ACHN (cell line): Measurements from ENCODE around the gene GADD45G.

Experiments
- DNase-seq: peaks from one replicate; pipeline ENCODE4 v3.0.0-alpha.2; 2015
- in situ Hi-C: cut with HindIII; loops from 2 replicates; pipeline ENCODE4 v1.10.0; 2017; ENCODE audit warnings: low sequenced_read_pairs, low pct_ligation_motif_present, low pct_unique_long_range_greater_than_20kb

The GADD45G gene

DNA sequence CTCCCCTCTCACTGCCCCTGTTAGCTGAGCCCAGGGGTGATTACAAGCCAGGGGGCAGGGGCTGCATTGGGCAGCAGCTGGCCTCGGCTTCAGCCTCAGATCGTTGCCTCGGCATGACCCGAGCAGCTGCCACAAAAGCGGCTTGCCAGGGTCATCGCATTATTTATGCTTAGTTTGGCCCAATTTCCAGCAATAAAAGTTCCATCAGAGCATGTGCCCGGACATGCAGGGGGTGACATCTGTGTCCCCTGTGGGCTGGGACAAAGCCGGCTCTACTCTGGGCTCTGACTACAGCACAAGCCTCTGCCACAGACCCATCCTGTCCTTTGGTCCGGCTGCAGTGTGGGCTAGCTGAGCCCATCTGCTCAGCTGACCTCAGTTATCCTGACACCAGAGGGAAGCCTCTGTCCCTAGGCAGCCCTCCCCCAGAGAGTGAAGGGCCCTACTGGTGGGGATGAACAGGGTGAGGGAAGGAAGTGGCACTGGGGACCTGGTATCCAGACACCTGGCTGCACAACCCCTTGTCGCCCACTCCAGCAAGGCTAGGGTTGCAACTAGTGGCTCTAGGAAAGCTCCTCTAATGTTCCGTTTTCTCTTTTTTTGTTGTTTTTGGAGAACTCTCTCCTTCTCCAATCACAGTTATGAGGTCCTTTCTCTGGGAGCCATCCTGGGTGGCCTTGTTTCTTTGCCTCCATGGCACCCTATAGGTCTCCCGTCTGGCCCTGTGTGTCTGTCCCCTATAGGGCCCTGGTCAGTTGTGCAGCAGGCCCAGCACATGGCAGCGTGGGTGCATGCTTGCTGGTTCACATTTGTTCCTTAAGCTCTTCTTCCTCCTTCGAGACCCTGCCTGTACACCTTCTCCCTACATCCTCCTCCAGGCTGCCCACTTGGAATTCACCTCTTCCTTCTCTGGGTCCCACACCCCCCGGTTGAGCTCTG lies 13.3 kb upstream of the GADD45G start:
- no peak for DNase-seq
- in situ Hi-C loops = no loop called here

DNA sequence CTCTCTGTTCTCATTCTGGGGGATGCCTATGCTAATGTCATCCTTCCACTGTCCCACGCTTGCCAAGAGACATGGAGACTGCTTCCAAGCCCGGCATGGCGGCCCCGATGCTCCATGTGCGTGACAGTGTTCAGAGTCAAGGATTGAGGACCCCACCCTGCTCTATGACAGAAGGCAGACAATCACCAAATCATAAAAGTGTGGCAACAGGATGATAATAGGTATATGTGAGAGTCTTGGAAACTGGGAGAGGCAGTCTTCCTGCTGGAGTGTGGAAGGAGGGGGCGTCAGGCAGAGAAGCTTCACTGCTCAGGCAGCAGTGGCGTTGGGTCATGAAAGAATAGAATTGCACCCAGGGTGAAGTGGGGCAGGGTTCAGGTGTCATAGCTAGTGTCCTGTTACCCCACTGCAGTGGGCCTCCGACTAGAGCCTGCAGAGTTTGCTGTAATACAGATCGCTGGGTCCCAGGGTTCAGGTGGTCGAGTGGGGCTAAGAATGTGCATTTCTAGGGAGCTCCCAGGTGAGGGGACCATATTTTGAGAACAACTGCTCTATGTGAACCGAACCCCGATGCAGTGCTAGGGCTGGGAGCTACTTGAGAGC lies 12.5 kb upstream of the GADD45G start:
- in situ Hi-C loops = no loop called here
- DNase-seq = no peak

DNA sequence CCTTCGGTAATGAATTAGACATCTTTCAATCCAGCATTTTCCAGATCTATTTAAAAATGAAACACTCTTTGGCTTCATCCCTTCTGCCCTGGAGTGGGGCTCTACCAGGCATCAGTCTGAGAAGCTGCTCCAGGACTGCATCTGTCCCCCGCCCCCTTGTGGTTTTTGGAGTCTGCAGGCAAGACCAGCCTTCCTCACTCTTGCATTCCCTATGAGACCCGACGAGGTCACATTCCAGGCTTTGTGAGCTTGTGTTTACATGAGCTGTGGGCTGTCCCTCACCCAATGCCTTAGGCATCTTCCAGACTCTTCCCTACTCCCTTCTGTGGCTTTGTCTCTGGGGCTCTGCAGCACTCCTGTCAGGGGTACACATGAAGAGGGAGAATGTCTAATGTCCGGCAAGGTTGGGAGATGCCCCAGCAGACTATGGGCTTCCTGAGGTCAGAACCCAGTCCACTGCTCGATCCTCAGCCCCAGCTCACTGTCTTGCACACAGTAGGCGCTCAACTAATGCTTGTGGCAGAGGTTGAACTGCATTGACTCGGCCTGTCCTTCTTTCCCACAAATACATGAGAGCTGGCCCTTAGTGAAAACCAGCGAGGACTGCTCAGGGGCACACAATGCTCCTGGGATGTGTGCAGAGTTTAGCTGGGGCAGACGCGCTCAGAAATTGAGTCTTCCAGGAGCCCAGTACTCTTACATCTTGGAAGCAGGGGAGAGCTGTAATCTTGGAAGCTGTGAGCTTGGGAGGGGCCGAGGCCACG lies 11.7 kb upstream of the GADD45G start:
- in situ Hi-C loops = no loop called here
- DNase-seq = peak; percentile 22

DNA sequence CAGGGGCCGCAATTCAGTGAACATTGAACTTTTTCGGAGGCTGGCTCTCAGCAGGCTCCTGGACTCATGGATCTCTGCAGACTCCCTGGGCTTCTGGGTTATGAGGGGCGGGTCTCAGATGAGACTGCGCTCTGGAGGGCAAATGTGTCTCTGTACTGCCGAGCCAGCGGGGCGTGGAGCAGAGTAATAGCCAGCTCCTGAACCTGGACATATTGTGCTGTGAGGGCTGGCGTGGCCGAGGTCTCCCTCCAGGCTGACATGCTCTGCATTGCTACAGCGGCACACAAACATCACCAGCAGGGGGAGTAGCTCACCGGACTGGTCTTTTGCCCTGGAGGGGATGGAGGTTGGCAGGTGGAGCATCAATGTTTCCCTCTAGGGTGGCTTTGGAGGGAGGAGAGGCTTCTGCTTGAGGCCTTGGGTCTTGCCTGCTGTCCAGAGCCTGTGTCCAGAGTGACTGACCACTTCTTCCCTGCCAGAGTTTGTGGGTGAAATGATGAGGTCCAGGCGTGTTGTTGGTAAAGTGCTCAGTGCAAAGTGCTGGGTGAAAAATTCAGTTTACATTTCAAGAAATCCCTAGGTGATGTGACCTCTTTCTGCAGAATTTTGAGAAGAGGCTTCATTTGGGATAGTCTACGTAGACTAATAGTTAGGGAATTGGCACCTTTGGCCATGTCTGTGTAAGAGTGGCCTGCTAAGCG lies 10.9 kb upstream of the GADD45G start:
- in situ Hi-C loops = no loop called here
- DNase-seq = peak; percentile 50

DNA sequence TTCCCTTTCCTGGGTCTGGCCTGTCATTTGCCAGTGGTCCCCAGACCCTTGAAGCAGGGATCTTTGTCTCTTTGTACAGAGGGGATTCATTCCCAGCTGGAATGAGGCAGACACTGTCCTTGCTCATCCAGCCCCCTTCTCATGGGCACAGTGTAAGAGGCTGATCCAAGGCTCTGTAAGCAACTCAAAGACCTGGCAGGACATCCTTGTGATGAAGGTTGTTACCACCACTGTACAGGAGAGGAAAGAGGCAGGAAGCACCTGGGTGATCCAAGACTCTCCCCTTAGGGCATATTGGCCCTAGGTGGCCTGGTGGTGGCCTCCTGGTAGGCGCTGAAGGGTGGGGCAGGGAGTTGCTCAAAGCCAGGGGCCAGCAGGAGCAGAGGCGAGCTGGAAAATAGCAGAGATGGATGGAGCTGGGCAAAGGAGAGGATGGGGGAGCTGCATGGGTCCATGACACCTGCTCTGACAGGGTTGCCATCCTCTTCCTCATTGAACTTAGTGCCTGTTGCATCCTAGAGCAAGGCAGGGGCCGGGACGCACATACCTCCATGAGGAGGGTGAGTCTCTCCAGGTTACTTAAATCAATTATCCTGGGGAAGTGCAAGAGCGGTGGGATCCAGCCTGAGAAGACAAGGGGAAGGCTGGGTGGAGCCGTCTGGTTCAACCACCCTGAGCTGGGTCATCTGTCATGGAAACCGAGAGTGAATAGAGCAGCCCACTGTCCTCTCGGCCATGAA lies 9.8 kb upstream of the GADD45G start:
- in situ Hi-C loops = no loop called here
- no peak for DNase-seq

DNA sequence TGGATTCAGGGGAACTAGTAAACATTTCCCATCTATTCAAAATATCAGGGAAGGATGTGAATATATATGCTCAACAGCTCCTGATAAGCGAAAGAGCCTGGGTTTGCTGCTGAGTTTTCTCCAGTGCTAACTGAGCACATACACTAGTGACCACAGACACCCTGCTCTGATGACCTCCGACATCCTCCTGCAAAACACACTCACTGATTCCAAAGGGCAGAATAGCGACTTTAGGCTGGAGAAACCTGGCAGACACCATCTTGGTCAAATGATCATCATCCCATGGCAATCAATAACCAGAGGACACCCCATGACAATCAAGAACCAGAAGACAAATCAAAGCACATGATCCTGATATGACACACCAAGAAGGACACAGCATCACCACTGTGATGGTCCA lies 9.2 kb upstream of the GADD45G start:
- DNase-seq = no peak
- in situ Hi-C loops = no loop called here

DNA sequence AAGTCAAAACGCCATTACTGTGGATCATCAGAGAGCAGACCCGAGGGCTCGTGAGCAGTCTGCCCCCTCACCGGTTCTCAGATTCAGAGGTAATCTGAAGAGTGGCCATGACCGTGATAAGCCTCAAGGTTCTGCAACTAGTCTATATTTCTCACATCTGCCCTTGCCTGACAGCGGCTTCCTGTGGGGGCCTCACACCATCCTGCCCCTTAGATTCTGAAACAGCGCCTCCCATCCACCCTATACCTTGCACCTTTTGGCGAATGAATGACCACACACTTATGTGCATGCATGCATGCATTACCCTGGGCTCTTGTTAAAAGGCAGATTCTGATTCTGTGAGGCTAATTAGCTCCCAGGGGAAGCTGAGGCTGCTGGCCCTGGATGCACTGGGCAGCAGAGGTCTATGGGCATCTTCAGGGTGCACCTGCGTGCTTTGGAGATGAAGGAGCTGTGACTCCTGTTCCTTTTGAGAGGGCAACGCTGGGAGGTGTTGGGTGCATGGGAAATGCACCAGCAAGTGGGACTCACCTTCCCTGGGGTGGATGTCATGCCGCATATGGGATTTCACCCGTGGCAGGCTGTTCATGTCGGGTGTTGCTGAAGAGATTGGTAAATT lies 7.8 kb upstream of the GADD45G start:
- in situ Hi-C loops = no loop called here
- DNase-seq = no peak

DNA sequence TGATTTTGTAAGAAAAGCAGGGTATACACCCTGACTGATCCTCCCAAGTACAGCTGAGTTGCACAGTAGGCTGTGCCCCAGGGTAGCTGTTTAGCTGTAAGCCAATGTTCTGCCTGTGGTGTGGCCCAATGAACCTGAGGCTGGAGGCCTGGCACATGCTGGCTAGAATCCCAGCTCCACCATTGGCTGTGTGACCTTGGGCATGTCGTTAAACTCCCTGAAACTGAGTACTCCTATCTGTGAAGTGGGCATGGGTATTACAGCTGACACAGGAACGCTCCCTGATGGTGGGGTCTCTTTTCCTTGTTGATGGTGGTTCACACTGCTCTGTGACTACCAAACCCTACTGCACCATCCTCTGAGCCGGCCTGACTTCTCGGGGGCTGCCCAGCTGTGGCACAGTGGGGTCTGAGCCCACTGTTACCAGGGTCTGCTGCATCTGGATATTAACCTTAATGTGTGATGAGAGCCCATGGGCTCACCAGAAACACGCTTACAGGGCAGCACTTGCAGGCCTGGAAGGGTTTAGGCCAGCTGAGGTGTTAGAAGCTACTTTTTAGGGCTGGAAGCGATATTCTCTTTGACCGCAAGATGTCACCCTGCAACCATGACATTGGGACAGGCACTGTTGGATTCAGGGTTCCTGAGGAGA lies 7.0 kb upstream of the GADD45G start:
- DNase-seq = peak; percentile 61
- in situ Hi-C loops = no loop called here

DNA sequence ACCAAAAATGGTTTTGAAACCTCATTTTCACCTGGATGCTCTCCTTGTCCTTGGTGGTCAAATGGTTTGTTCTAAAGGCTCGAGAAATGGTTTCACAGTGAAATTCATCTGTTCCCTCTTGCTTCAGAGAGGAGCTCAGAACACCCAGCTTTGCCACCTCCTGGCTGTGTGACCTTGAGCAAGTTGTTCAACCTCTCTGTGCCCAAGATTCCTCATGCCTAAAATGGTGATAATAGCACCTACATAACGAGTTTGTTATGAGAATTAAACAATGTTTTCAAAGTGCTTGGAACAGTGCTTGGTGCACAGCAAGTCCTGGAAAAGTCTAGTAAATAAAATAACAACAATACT lies 6.5 kb upstream of the GADD45G start:
- in situ Hi-C loops = no loop called here
- DNase-seq = no peak

DNA sequence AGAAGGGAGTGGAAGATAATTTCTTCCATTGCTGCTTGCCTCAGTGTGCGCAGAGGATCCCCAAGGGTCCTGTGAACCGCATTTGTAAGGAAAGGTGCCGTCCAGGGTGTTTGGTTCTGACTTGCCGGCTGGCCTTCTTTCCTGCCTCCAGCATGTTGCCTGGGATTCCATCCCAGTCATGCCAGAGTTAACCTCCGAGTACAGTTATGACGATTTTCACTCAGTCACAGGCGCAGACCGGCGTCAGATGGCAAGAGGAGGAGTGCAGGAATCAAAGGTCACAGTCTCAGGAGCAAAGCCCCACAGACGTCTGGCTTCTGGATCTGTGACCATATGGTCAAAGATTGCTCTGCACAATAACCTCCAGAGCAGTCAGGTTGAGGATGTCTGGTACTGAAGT lies 5.9 kb upstream of the GADD45G start:
- no peak for DNase-seq
- in situ Hi-C loops = no loop called here

DNA sequence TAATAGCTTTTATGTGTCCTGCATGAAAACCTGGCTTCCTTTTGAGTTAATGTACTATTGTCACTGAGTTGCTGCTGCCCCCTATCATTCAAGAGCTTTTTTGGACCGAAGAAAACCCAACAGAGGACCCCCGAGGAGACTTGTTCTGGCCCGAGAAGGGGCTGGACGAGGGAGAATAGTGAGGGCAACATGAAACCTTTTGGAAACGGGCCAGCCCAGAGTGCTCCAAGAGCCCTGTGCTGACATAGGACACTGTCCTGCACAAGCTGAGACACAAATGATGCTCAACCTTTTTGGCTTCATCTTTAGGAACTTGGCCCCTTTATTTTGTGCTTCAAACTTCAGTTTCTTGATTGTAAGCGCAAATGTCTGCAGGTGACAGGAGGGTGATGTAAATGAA lies 4.0 kb upstream of the GADD45G start:
- in situ Hi-C loops = no loop called here

DNA sequence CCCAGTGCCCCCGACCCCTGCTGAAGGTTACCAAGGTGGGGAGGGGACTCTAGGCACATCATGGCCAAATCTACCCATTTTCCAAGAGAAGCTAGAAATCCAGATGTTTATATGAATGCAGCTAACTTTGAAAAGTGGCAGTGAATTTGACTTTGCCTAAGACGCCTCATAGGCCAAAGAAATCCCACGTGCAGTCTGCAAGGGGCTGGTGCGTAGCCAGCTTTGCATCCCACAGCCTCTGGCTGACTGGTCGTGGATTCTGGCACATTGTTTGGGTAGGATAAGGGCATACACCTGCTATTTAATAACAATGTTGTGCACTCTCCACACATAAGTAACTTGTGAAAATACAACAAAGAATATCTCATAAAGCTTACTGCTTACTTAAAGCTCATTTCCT lies 3.5 kb upstream of the GADD45G start:
- no peak for DNase-seq
- in situ Hi-C loops = no loop called here

More for the DNA sequence above, 4.0 kb upstream of the GADD45G start:
- DNase-seq = no peak

DNA sequence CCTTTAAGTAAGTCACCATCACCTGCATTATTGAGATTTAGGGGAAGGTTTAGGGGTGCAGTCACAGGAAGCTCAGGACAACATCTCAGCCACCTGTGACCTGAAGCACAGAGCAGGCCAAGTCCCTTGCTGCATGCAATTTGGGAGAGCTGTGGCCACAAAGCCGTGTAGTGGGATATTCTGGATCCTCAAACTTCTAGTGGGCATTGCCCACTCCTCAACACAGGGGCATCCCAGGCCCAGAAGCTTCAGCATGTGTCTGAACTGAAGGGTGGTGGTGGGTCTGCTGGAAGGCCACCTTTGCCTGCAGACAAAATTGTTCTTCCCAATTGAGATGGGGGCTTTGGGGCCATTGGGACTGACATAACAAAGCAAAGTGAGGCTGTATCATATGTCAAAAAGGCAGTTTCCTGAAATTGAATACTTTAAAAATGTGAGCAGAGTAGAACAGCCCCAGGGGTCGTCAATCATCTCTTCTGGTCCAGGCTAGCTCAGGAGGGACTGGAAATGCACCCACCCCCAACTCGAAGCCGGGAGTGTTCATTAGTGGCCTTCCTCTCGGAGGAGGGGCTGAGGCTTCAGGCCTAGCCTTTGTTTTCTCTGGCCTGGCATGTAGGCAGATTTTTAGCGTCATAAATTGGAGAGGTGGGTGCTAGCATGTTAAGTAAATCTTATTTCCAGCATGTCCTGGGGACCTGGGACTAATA lies 2.8 kb upstream of the GADD45G start:
- no peak for DNase-seq
- in situ Hi-C loops = no loop called here

DNA sequence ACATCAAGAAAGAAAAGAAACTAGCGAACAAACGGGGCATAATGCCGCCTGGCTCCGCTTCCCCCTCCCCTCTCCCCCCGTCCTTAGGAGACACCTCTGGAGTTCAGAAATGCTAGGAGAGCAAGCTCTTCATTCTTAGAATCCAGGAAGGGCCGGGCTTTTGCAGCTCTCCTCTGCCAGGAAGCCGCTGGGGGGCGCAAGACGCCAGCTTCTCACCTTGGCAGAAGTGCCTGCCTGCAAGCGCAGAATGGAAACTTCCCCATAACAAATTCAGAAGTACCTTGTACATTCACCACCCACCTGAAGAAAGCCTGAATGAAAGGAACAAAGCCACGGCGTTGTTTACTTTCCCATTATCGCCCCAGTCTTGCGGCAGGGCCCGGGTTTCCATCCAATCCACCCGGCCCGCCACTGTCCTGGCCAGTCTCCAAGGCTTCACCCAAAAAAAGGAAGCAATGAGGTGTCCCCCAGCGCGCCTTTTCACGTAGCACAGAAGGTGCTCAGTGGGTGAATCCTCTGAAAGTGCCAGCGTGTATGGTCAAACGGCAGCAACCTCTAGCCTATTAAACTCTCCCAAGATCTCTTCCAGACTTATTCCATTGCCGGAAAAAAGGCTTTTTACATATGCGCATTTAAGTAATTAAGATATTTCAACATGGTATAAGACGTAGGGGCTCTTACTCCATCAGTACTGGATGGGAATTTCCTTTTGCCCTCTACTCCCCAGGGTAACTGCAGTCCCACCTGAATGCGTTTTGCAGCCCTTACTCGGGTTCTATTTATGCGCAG lies 1.6 kb upstream of the GADD45G start:
- in situ Hi-C loops = no loop called here
- DNase-seq = peak; percentile 80

DNA sequence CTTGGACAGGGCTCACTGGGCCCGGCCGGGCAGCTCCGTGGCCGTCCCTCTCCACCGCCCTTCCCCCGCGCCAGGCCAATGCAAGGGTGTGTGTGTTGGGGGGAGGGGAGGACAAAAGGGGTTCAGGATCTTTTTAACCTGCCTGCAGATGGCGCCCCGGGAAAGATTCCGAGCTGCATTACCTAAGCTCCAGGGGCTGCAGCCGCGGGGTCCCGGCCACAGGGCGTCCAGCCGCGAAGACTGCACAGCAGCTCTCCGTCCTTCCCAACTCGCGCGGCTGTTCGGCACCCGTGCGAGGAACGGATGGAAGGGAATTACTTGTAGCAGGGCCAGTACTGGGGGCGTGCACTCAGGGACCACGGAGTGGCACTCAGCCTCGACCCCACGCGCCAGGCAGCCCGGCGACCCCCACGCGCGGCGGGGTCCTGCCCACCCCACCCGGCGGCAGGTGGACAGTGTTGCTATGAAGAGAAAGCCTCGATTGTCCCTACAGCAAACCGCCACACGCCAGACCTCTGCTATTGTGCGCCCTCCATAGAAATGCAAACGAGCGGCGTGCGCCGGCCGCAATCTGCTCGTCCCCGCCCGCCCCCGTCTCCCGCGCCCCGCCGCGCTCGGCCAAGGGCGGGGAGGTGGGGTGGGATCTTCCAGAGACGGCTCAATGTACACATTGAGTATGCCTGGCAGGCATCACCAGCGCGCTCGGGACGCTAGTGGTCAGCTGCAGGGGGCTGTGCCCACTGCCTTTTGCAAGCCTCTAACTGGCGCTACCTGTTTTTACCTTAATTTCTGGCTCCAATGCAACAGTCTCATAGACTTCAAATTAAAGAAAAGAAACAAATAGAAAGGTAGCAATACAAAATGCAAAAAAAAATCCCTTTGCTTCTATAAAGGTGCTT lies 796 bp upstream of the GADD45G start:
- in situ Hi-C loops = no loop called here
- peak; percentile 63 for DNase-seq
